Measurements from ENCODE around the gene HYOU1. TPM values are rescaled to one million over a fixed set of nuclear protein-coding genes. Genes with fewer than 3 reads are reported as not detected.
A peak's percentile ranks its signal among the peaks of the same experiment; 100 is the strongest.

The HYOU1 gene
- total RNA-seq, 1 experiment from 2014 or later: 398 TPM

- Mint-ChIP-seq H3K27me3 (ENCODE audit: insufficient read depth, unreplicated experiment) (no peaks in the 10 kb centered on the region), H3K4me3 (ENCODE audit: unreplicated experiment) (peak overlapping the region; percentile 94)
- no TSS peak for BruUV-seq (replicated peaks)
These were observed 40.6 kb downstream of the HYOU1 start for GRCh38 chr11:119016216-119017009.

GRCh38 chr11:119015054-119015611 is 41.9 kb downstream of the HYOU1 start:
- peak overlapping the region; percentile 94 for H3K4me3 Mint-ChIP-seq (ENCODE audit: unreplicated experiment)
- ChIA-PET POLR2A (interaction anchor here (0.6 to 15.1 kb wide), 11 partner anchors 8 to 393 kb away, joined by 3 to 286 read pairs (median 5); partner anchors contain the start of genes CENATAC, DPAGT1, SLC37A4 and VPS11), CTCF (interaction anchor here (0.5 to 1.8 kb wide), 11 partner anchors 10 to 853 kb away, joined by 3 to 10 read pairs (median 4); partner anchors contain the start of genes SLC37A4 and UPK2)
- BruUV-seq (replicated peaks): no TSS peak
- no peak overlapping the region for H3K27ac Mint-ChIP-seq (ENCODE audit: low read depth, unreplicated experiment)
- TF ChIP-seq CTCF (IDR thresholded peaks at IDR 0.05; ENCODE audit: unreplicated experiment): no peak
- H3K27me3 Mint-ChIP-seq (ENCODE audit: insufficient read depth, unreplicated experiment): no peaks in the 10 kb centered on the region
- peaks cover 20% of the 10 kb centered on the region for H3K4me1 Mint-ChIP-seq (ENCODE audit: insufficient read depth, unreplicated experiment)
- H3K36me3 Mint-ChIP-seq (ENCODE audit: insufficient read depth, unreplicated experiment): peaks cover 79% of the 10 kb centered on the region
- peak; percentile 41 for DNase-seq (ENCODE audit: unreplicated experiment)
- no peaks in the 10 kb centered on the region for H3K9me3 Mint-ChIP-seq (ENCODE audit: unreplicated experiment)
- intact Hi-C loops (cut with micrococcal nuclease): loop anchor here (1.0 to 5.0 kb wide), 3 partner anchors 42 to 182 kb away; partner anchors contain the start of gene HYOU1

More at GRCh38 chr11:119016216-119017009, 40.6 kb downstream of the HYOU1 start:
- intact Hi-C loops (cut with micrococcal nuclease): loop anchor here (5.0 kb wide), 2 partner anchors 104 to 181 kb away; no protein-coding TSS in a partner anchor
- no peak for TF ChIP-seq CTCF (IDR thresholded peaks at IDR 0.05; ENCODE audit: unreplicated experiment)
- Mint-ChIP-seq H3K36me3 (ENCODE audit: insufficient read depth, unreplicated experiment) (peaks cover 83% of the 10 kb centered on the region), H3K4me1 (ENCODE audit: insufficient read depth, unreplicated experiment) (peaks cover 22% of the 10 kb centered on the region), H3K9me3 (ENCODE audit: unreplicated experiment) (no peaks in the 10 kb centered on the region), H3K27ac (ENCODE audit: low read depth, unreplicated experiment) (peak overlapping the region; percentile 98)
- ChIA-PET CTCF (interaction anchor here (0.5 to 1.7 kb wide), 11 partner anchors 14 to 743 kb away, joined by 3 to 10 read pairs (median 3); partner anchors contain the start of gene HYOU1), POLR2A (interaction anchor here (0.5 to 15.1 kb wide), 14 partner anchors 7 to 394 kb away, joined by 3 to 286 read pairs (median 4); partner anchors contain the start of genes CENATAC, DPAGT1, SLC37A4 and VPS11)
- no peak for DNase-seq (ENCODE audit: unreplicated experiment)

GRCh38 chr11:119014209-119014924 is 42.6 kb downstream of the HYOU1 start:
- Mint-ChIP-seq H3K4me1 (ENCODE audit: insufficient read depth, unreplicated experiment) (peaks cover 16% of the 10 kb centered on the region), H3K9me3 (ENCODE audit: unreplicated experiment) (no peaks in the 10 kb centered on the region), H3K36me3 (ENCODE audit: insufficient read depth, unreplicated experiment) (peaks cover 75% of the 10 kb centered on the region), H3K27me3 (ENCODE audit: insufficient read depth, unreplicated experiment) (no peaks in the 10 kb centered on the region), H3K27ac (ENCODE audit: low read depth, unreplicated experiment) (no peak overlapping the region), H3K4me3 (ENCODE audit: unreplicated experiment) (no peak overlapping the region)
- DNase-seq (ENCODE audit: unreplicated experiment): no peak
- BruUV-seq (replicated peaks): no TSS peak
- POLR2A ChIA-PET: interaction anchor here (0.6 to 15.1 kb wide), 8 partner anchors 9 to 320 kb away, joined by 3 to 286 read pairs (median 4); partner anchors contain the start of genes CENATAC, DPAGT1 and RNF26
- intact Hi-C loops (cut with micrococcal nuclease): no loop called here
- TF ChIP-seq CTCF (IDR thresholded peaks at IDR 0.05; ENCODE audit: unreplicated experiment): no peak
- CTCF ChIA-PET: interaction anchor here (0.6 to 1.8 kb wide), 8 partner anchors 11 to 422 kb away, joined by 3 to 10 read pairs (median 4); partner anchors contain the start of genes SLC37A4 and UPK2
